NCI-H2227 (cell line): ENCODE results near the gene FBXO21.
"Not testable (repeated sequence)": the region's sequence is repeated elsewhere in the genome, so short reads cannot be mapped to it uniquely, and the experiment has no call there.

Experiments used
- DNase-seq: peaks from one replicate; lab custom pipeline; 2025; ENCODE audit not compliant: unreplicated experiment; lab: John Stamatoyannopoulos, UW

The FBXO21 gene

DNA sequence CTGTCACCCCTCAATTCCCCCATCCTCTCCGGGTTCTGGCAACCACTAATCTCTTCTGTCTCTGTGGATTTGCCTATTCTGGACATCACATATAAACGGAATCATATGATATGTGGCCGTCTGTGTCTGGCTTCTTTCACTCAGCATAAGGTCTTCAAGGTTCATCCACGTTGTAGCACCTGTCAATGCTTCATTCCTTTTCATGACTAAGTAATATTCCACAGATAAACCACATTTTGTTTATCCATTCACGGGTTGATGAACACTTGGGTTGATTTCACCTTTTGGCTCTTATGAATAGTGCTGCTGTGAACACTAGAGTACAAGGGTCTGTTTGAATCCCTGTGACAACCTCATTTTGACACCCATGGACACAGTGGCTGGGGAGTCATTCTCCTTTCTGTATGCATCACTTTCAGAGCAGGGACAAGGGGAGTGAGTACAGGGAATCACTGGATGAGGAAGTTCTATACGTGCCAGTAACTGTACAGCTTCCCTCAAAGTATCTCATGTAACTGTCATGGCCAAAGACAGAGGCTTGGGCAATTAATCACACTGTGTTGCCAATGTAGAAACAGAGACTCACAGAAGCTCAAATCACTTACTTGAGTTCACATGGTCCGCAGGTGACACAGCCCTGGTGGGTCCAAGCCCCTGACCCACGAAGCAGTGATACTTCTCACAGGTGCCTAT lies 80.2 kb downstream of the FBXO21 start:
- DNase-seq: no peak

DNA sequence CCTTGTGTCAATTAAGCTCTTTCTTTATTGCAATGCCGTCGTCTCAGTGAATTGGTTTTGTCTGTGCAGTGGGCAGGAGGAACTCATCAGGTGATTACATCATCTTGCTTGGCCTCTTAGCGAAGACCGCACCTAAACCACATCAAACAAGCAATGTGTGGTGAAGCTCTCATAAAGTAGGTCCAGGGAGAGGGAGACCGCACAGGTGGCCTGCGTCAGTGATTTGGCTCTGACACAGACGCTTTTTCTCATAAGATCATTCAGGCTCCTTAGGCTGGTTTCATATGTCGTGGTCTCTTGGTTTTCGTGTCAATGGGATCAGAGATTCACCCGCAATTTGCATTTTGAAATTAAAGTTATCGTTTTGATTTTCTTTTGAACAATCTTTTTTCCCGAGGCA lies 84.4 kb downstream of the FBXO21 start:
- DNase-seq: no peak

DNA sequence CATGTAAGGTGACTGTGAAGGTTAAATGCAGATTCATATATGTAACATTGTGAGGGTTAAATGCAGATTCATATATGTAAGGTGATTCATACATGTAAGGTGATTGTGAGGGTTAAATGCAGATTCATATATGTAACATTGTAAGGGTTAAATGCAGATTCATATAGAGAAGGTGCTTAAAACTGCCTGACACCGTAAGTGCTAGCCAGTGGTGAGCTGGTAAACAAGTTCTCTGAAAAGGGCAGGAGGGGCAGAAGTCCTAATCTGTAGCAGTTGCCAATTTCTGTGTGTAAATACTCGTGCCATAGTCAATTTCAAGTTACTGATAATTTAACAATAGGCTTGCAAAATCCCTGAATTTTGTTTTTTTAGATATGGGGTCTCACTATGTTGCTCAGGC lies 86.3 kb downstream of the FBXO21 start:
- DNase-seq: not testable (repeated sequence)

DNA sequence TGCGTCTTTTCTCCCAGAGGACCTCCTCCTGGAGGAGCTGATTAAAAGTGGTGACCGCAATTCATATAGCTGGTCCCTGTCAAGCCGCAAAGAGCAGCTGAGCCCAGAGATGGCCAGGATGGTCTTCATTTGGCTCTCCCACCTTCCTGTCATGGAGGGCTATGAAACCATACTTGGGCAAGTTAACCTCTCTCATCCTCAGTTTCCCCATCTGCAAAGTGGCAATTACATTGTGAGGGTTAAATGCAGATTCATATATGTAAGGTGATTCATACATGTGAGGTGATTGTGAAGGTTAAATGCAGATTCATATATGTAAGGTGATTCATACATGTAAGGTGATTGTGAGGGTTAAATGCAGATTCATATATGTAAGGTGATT lies 87.5 kb downstream of the FBXO21 start:
- DNase-seq: no peak

DNA sequence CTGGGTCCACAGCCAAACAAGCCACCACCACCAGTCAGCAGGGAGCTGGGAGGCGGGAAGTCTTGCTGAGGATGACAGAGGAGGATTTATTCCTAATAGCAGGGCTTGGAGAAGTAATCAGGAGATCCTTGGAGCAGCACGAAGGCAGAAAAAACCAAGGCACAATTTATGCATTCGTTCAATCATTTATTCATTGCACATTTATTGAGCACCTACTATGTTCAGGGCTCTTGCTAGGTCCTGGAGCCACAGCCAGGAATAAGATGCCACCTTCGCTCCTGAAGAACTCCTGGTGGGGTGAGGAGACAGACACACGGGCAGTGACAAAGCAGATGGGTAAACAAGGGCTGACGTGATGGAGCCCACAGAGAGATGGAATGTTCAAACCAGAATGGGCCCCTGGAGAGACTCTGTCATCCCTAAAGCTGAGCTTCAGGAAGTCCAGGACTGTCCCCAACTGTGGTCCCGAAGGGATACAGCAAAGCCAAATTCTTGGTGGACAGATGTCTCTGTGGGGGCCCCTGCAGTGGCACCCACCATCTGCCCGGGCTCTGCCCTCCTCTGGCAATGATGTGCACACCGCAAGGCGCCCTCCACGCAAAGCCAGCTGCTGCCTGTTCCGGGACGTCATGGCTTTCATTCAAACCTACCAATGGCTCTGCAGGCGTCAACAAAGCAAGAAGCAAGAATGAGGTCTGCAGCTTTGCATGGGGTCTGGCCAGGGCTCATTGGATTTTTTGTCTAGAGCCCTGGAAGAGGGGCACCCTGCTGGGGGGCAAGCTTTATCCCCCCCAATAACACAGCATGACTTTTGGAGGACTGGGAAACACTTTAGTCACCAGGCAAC lies 88.1 kb downstream of the FBXO21 start:
- no peak for DNase-seq

DNA sequence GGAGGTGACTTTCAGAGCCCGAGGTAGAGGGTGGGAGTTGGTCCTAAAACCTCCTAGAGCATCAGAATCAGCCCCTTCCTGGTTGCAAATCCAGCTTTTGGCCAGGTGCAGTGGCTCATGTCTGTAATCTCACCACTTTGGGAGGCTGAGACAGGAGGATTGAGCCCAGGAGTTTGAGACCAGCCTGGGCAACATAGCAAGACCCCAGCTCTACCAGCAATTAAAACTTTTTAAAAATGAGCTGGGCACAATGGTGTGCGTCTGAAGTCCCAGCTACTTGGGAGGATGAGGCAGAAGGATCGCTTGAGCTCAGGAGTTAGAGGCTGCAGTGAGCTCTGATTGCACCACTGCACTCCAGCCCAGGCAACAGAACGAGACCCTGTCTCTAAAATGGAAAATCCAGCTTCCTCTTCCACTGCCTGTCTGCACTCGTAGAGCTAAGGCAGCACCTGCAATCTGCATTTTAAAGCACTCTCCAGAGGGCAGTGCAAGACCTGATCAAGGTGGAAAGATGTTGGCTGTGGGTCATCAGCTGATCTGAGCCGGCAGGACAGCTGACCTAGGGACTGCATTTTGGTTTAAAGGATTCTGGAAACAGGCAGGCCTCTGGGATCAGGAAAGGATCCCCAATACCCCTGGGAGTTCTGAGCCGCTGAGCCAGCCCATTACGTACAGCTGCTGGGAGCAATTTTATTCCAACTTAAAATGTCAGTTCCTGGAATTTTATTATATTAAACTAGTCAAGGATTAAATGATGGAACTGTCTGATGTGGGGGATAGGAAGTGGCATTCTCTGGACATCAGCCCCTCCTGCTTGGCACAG lies 89.2 kb downstream of the FBXO21 start:
- no peak for DNase-seq

DNA sequence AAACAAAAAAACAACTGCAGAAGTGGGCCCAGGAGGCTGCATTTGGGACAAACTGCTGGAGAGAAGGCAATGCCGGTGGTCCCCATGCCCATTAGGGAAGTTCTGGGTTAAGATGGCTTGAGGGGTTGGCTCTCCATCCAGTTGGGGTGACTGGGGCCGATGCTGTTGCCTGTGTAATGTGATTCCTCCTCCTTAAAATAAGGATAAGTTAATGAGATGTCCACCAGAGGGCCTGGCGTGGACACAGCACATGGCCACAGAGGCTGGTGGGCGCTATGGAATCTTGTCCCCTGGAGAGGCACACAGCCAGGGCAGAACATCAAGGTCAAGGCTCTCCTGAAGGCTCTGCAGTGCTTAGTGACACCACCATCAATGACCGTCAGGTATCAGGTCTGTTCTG lies 90.0 kb downstream of the FBXO21 start:
- DNase-seq: no peak

DNA sequence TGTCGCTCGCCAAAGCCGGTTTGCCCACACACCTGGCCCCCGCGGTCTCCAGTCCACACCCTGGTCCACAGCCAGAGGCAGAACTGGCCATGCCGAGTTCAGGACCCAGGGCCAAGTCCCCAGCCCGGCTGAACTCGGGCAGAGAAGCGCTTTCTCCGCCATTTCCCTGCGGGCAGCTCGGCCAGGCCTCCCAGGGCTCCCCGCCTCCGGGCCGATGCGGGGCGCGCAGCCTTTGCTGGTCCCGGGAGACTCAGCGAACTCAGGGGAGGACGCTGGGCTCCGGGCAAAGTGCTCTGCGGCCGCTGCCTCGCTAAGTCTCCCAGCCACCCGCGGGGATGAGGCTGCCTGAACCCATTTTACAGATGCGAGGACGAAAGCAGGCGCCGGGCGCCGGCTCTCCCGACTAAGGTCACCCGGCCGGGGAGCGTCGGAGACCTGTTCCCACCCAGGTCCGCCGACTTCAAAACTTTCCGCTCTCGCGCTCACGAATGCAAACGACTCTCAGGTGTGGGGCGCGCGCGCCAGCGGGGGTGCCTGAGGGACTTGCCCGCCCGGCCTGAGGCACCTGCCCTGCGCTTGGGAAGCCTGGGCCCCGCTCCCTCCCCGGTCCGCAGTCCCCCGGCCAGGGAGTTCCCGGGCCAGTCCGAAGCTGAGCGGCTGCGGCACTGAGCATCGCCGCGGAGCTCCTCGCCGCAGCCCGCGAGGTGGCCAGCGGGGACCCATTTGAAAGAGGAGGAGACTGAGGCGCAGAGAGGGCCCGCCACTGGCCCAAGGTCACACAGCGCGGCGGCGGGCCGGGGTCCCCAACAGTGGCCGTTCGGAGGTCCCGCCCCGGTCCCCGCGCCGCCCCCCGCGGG lies 91.7 kb downstream of the FBXO21 start:
- DNase-seq: no peak

DNA sequence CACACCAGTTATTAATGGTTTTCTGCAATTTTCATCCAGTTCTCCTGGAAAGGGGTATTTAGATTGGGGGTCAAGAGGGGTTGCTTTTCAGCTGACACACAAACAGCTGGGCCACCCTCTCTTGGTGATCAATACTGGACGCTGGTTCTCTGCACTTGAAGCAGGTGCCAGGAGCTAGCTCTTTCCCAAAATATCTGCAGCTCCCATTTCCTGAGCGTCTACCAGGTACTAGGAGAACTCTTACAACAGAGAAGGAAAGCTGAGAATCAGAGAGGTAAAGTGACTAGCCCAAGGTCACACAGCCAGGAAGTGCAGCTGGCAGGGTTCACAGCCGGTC lies 92.3 kb downstream of the FBXO21 start:
- DNase-seq: no peak

DNA sequence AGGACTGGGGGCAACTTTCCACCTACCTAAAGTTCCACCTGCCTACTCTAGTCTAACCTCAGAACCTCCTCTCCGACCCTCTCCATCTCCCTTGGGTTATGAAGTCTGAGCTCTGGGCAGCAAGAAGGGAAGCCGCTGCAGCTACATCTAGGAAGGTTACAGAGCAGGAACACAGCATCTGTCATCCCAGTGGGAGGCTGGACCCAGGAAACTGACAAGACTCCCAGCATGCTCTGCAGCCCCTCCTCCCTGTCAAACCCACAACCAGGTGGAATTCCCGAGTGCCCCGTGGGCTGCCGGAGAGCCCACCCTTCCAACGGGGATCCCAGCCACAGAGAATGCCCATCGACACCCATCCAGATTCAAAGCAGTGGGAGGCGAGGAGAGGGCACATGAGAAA lies 93.1 kb downstream of the FBXO21 start:
- DNase-seq: peak; percentile 16

DNA sequence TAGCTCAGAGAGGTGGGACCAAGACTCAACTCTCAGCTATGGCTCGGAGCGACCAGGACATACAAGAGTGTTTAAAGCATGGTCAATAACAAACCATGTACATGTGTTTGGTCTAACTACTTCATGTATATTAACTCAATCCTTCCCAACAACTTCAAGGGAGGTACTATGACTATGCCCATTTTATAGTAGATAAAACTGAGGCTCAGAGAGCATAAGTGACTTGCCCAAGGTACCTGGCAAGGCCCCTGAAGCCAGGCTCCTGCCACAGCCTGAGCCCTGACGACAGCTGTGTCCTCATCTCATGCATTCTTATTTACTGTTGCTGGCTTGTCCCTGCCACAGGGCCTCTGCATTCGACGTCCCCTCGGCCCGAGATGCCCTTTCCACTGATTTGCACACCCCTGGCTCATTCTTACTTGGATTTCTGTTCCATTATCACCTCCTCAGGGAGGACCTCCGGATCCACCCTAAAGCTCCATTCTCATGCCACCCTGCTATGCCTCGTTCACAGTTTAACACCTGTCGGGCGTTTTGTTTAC lies 93.7 kb downstream of the FBXO21 start:
- no peak for DNase-seq

DNA sequence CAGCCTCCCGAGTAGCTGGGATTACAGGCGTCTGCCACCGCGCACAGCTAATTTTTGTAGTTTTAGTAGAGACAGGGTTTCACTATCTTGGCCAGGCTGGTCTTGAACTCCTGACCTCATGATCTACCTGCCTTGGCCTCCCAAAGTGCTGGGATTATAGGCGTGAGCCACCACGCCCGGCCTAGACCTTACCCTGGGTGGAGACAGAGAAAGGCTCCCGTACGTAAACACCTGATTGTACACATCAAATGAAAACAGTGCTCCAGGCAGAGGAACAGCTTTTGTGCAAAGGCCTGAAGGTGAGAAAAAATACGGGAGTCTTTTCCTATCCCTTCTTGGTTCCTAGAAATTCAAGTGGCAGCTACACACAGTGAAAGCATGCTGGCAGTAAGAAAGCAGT lies 95.1 kb downstream of the FBXO21 start:
- not testable (repeated sequence) for DNase-seq

DNA sequence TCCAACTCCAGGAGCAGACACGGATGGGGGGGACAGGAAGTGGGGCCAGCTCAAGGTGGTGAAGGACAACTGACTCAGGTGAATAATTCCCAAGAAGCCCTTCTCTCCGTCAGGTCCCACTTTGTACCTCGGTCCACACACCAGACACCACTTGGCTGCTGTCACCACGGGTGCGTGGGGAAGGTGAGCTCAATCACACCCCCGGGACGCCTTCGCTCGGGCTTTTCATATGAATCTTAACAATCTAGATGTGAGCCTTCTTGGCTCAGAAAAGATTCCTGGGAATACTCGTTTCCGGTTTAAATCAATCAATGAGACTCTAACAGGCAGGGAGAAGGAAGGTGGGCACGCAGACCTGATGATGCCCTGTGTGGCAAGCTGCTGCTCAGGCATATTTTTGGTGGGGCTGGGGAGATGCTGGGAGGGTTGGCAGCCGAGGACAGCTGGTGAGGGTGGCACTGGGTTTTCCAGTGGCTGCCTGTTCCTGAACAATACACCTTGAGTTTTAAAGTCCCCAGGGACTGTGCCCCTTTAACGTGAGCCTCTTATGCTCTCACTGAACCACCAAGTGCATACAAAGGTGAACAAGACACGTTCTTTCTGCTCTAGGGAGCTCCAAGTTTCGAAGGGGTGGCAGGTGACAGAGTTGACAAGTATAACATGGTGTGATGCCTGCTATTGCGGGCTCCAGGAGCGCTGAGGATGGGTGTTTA lies 96.2 kb downstream of the FBXO21 start:
- no peak for DNase-seq

DNA sequence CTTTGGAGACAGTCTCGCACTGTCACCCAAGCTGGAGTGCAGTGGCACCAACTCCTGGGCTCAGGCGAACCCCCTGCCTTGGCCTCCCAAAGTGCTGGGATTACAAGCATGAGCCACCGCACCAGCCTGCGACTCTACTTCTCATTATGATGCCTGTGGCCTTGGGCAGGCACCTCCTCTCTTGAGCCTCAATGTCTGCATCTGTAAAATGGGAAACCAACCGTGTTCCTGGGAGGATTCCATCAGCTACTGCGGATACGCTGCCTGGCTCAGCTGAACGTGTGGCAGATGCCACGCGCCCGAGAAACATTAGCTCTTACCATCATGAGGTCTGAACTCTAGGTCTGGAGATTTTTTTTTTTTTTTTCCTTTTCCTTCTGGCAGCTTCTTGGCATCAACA lies 96.8 kb downstream of the FBXO21 start:
- DNase-seq: no peak

DNA sequence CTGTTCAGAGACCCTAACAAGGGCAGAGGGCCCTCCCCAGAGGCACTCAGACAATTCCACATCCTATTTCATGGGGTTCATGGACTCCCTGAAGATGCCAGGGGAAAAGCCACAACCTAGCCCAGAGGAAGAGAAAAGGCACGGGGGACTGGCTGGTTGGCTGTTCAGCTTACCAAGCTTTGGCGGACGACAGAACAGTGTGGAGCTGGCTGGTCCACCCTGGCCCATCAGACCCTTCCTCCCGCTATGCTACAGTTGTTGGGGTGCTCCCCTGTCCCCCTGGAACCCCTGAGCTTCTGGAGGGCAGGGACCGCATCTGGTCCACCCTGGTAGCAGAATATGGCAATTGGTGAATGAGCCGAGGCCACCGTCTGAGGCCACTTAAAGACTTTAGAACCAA lies 97.4 kb downstream of the FBXO21 start:
- DNase-seq: no peak

DNA sequence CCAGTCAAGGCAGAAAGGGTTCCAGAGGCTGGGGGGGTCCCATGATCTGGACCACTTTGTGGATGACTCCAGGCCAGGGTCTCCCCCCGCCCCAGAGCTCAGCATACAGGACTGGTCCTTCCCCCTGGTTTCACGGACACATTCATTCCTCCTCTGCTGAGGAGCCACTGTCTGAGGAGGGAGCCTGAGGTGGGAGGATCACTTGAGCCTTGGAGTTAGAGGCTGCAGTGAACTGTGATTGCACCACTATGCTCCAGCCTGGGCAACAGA lies 97.8 kb downstream of the FBXO21 start:
- DNase-seq: no peak
